ENCODE measurements around the gene RMND5B.
A peak's percentile ranks its signal among the peaks of the same experiment; 100 is the strongest.
"Not testable (repeated sequence)": the region's sequence is repeated elsewhere in the genome, so short reads cannot be mapped to it uniquely, and the experiment has no call there.

RMND5B gene

GRCh38 chr5:178196986-178197385 is 66.2 kb downstream of the RMND5B start:
- no peak for TF ChIP-seq Cebpa-rat (IDR thresholded peaks at IDR 0.05)

GRCh38 chr5:178198151-178198550 is 67.3 kb downstream of the RMND5B start:
- not testable (repeated sequence) for H3K4me3 ChIP-seq; H3K9me3 ChIP-seq (replicated peaks in 1 of 11); H3K27me3 ChIP-seq; H4K20me1 ChIP-seq; H3K27ac ChIP-seq; H3K36me3 ChIP-seq; H3K9ac ChIP-seq
- Histone ChIP-seq H3K4me2 (0 out of 22 replicates have a peak overlapping the region, but pooled peaks of 1 of the 11 experiments have one; percentile 32), H3K4me1 (peaks cover 16 to 54% (median 32%) of the 10 kb centered on the region in 10 experiments)

More at GRCh38 chr5:178196986-178197385, 66.2 kb downstream of the RMND5B start:
- Histone ChIP-seq H4K20me1 (no peaks in the 10 kb centered on the region), H3K27ac (no peak overlapping the region), H3K36me3 (no peaks in the 10 kb centered on the region), H3K9me3 (replicated peaks in 1 of 11) (no peaks in the 10 kb centered on the region), H3K4me2 (no peak overlapping the region), H3K27me3 (no peaks in the 10 kb centered on the region), H3K9ac (no peak overlapping the region), H3K4me3 (no peak overlapping the region), H3K4me1 (peaks cover 16 to 45% (median 23%) of the 10 kb centered on the region in 10 experiments)

- Histone ChIP-seq H4K20me1 (no peaks in the 10 kb centered on the region), H3K9ac (no peak overlapping the region; a peak in 1 of 22 replicates), H3K4me2 (peak overlapping the region in 4 of 11 experiments; percentile 6 to 44 (median 36); a peak in 6 of 22 replicates), H3K4me3 (no peak overlapping the region), H3K36me3 (no peaks in the 10 kb centered on the region), H3K4me1 (peaks cover 10 to 48% (median 26%) of the 10 kb centered on the region in 10 experiments), H3K27ac (no peak overlapping the region), H3K27me3 (no peaks in the 10 kb centered on the region), H3K9me3 (replicated peaks in 1 of 11) (no peaks in the 10 kb centered on the region)
- TF ChIP-seq Cebpa-rat (IDR thresholded peaks at IDR 0.05), result no peak
Observed at GRCh38 chr5:178198706-178199105, 67.9 kb downstream of the RMND5B start.

- H3K36me3 ChIP-seq, result peaks cover 0 to under 1% (median 0%) of the 10 kb centered on the region in 11 experiments; a peak in 1 of 22 replicates
- no peak overlapping the region; a peak in 1 of 22 replicates for H3K4me2 ChIP-seq
- H3K9ac ChIP-seq, result no peak overlapping the region
- no peak overlapping the region for H3K4me3 ChIP-seq
- no peak for TF ChIP-seq Cebpa-rat (IDR thresholded peaks at IDR 0.05)
- no peaks in the 10 kb centered on the region; a peak in 3 of 22 replicates for H3K9me3 ChIP-seq (replicated peaks in 1 of 11)
- H4K20me1 ChIP-seq, result peaks cover 0 to 4% (median 3%) of the 10 kb centered on the region in 11 experiments; a peak in 15 of 22 replicates
- no peak overlapping the region for H3K27ac ChIP-seq
- peaks cover 0 to 37% (median 17%) of the 10 kb centered on the region in 10 experiments; a peak in 18 of 20 replicates for H3K4me1 ChIP-seq
- no peaks in the 10 kb centered on the region for H3K27me3 ChIP-seq
Observed at GRCh38 chr5:178199581-178200434, 69.0 kb downstream of the RMND5B start.
